Activated gamma-delta T cell treated with Interleukin-2 at 50 U/mL for 16 hours (primary cell): Measurements from ENCODE around the gene IFNG.
"Not testable (repeated sequence)": the region's sequence is repeated elsewhere in the genome, so short reads cannot be mapped to it uniquely, and the experiment has no call there.

Experiments used
- DNase-seq: peaks from one replicate; pipeline ENCODE4 v3.0.0-alpha.2; 2020

The IFNG gene

GRCh38 chr12:68159681-68160304, at the start of gene IFNG:
Gene IFNG (minus strand): TSS chr12:68159740. CDS start chr12:68159615, 125 bp downstream.
- peak; percentile 25 for DNase-seq

GRCh38 chr12:68209048-68209728, 49.6 kb upstream of the IFNG start:
- not testable (repeated sequence) for DNase-seq

- DNase-seq: no peak
Measured at GRCh38 chr12:68207276-68207675, 47.7 kb upstream of the IFNG start.

- no peak for DNase-seq
Measured at GRCh38 chr12:68206446-68206845, 46.9 kb upstream of the IFNG start.

- DNase-seq: no peak
Measured at GRCh38 chr12:68203460-68203875, 43.9 kb upstream of the IFNG start.

- no peak for DNase-seq
Measured at GRCh38 chr12:68200854-68201253, 41.3 kb upstream of the IFNG start.

GRCh38 chr12:68199127-68199526, 39.6 kb upstream of the IFNG start:
- no peak for DNase-seq

GRCh38 chr12:68198507-68199086, 39.1 kb upstream of the IFNG start:
- no peak for DNase-seq

- DNase-seq: no peak
Measured at GRCh38 chr12:68190301-68190700, 30.8 kb upstream of the IFNG start.

- peak; percentile 35 for DNase-seq
Measured at GRCh38 chr12:68189821-68190242, 30.3 kb upstream of the IFNG start.

- DNase-seq: no peak
Measured at GRCh38 chr12:68185598-68185997, 26.1 kb upstream of the IFNG start.

- peak; percentile 15 for DNase-seq
Measured at GRCh38 chr12:68180792-68181744, 21.5 kb upstream of the IFNG start.

GRCh38 chr12:68178774-68179439, 19.4 kb upstream of the IFNG start:
- DNase-seq: no peak

GRCh38 chr12:68178184-68178583, 18.6 kb upstream of the IFNG start:
- DNase-seq: no peak

- DNase-seq: no peak
Measured at GRCh38 chr12:68177562-68177961, 18.0 kb upstream of the IFNG start.

- no peak for DNase-seq
Measured at GRCh38 chr12:68176257-68176656, 16.7 kb upstream of the IFNG start.

- DNase-seq: peak; percentile 59
Measured at GRCh38 chr12:68175557-68176061, 16.1 kb upstream of the IFNG start.

GRCh38 chr12:68174761-68175160, 15.2 kb upstream of the IFNG start:
- not testable (repeated sequence) for DNase-seq

- no peak for DNase-seq
Measured at GRCh38 chr12:68173792-68174191, 14.3 kb upstream of the IFNG start.

- no peak for DNase-seq
Measured at GRCh38 chr12:68170726-68171125, 11.2 kb upstream of the IFNG start.

- DNase-seq: no peak
Measured at GRCh38 chr12:68169213-68169889, 9.8 kb upstream of the IFNG start.
